ENCODE data around the gene C7.

DNA sequence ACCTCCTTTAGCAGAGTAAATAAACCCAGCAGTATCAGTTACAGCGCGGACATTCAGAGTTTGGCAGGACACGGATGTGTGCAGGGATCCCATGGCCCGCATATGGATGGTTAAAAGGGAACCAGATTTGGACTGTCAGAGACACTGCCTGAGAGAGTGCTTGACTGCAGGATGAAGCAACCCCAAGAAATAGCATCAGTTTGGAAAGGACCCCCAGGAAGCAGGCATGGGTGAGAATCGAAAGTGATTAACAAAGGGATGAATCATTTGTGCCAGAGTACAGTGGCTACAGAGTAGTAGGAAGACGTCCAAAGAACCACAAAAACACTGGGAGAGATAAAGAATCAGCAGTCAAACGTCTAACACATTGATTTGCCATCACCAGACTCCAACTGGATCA lies 5.5 kb downstream of the C7 start:
- TF ChIP-seq, protein P1, sequence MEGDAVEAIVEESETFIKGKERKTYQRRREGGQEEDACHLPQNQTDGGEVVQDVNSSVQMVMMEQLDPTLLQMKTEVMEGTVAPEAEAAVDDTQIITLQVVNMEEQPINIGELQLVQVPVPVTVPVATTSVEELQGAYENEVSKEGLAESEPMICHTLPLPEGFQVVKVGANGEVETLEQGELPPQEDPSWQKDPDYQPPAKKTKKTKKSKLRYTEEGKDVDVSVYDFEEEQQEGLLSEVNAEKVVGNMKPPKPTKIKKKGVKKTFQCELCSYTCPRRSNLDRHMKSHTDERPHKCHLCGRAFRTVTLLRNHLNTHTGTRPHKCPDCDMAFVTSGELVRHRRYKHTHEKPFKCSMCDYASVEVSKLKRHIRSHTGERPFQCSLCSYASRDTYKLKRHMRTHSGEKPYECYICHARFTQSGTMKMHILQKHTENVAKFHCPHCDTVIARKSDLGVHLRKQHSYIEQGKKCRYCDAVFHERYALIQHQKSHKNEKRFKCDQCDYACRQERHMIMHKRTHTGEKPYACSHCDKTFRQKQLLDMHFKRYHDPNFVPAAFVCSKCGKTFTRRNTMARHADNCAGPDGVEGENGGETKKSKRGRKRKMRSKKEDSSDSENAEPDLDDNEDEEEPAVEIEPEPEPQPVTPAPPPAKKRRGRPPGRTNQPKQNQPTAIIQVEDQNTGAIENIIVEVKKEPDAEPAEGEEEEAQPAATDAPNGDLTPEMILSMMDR (IDR thresholded peaks at IDR 0.05) = no peak
- no peak for TF ChIP-seq POLR2AphosphoS5 (IDR thresholded peaks at IDR 0.05)
